ENCODE data around the gene PIEZO2. TPM values are rescaled to one million over a fixed set of nuclear protein-coding genes. Genes with fewer than 3 reads are reported as not detected.
"Not testable (repeated sequence)": the region's sequence is repeated elsewhere in the genome, so short reads cannot be mapped to it uniquely, and the experiment has no call there.

PIEZO2 gene
- total RNA-seq, 1 donor from 2014 or later: 3.9 TPM

GRCh38 chr18:10894501-10894900, 254.9 kb downstream of the PIEZO2 start:
- DNase-seq (ENCODE audit: low spot score): no peak

DNA sequence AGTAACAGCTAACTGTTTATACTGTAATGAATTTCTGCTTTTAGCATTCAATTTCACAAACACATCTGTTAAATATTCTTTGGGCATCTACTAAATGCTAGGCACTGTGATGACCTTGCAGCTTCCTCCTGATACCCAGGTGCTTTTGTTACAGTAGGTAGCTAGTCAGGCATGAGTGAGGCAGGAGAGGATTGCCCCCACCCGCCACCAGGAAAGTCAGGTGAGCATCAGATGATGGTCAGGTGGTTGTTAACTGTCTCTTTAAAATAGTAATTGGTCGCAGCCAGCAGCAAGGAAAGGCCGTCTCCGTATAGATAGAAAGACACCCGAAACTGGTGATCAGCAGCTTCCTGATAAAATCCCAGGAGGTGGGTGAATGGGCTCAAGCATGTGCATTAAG, 255.6 kb downstream of the PIEZO2 start:
- no peak for DNase-seq (ENCODE audit: low spot score)

- no peak for DNase-seq (ENCODE audit: low spot score)
Measured at GRCh38 chr18:10893196-10893595, 256.2 kb downstream of the PIEZO2 start.

DNA sequence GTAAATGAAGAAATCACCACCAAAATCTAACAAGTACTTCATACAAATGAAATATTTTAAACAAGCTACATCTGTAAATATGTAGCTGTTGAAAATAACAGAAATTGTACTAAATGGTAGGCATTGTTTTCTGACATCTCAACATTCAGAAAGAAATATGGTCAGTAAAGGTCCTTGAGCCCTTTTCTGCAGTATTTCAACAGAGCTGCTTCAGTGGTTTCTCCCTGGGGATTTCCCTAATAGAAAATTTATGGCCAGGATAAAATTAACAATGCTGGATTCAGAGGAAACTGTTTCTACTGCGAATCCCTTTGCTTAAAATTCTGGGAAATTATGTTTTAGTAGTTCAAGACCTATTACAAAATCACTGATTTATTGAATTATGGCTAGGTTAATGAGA, 256.6 kb downstream of the PIEZO2 start:
- no peak for DNase-seq (ENCODE audit: low spot score)

DNA sequence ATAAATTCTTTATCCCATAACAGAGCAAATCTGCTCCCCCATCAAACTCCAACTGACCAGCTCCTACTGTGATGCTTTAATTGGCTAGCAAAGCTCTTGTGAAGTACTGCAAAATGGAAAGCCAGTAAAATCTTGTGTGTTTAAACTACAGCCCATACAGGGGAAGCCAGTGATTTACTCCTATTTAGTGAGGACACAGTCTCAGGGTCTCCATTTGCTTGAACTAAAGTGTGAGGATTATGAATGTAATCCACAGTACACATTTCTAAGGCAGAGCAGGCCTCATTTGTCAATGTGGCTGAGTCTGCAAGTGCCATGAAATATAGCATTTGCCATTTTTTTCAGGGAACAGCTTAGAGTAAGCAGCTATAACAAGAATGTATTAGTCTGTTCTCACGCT, 259.3 kb downstream of the PIEZO2 start:
- DNase-seq (ENCODE audit: low spot score): no peak

DNA sequence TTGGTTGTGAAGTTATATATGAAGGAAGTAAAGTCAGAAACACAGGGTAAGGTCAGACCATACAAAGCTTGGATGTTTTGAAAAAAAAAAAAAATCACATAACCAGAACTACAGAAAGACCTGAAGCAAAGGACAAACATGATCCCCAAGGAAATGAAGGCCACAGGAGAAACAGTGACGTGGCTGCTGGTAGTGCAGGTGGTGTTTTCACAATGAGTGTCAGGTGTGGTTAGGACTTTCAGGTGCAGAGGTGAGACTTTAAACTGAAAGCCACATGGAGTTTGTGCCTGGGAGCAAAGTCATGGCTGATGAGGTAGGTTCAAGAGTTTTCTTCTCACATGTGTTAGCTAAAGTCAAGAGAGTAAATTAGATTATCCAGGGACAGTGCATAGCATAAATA, 270.7 kb downstream of the PIEZO2 start:
- no peak for DNase-seq (ENCODE audit: low spot score)

- no peak for DNase-seq (ENCODE audit: low spot score)
Measured at GRCh38 chr18:10877987-10878386, 271.4 kb downstream of the PIEZO2 start.

DNA sequence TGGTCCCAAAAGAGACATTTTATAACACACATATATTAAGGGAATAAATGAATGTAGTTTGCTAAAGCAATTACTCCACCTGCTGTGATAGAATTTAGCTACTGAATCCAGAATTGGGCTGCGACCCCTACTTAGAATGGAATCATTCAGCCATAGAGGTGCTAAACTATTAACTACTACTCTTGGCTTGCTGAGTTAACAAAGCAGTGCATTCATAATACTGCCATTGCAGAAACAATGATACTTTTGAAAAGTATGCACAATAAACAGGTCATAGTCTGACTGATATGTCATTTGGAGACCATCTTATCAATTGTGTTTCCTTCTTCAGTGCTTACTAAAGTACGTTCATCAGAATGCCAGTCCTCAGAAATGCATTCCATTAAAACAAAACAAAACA, 273.6 kb downstream of the PIEZO2 start:
- DNase-seq (ENCODE audit: low spot score): no peak

DNA sequence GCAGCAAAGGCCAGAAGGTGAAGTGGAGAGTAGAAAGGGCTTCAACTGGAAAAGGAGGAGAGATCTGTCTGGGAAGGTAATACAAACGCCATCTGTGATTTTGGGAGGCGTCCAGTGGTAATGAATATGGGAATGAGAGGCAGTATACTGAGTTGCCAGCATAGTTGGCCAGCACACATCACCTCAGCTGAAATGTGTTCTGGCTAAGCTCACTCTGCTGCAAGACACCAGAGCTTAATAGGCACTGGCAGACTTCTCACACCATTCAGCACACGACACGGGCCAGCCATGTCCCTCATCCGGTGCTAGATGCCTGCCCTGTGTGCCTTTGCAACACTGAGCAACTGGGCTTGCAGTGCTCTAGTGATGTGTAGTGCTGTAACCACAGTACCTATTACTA, 277.1 kb downstream of the PIEZO2 start:
- no peak for DNase-seq (ENCODE audit: low spot score)

- DNase-seq (ENCODE audit: low spot score): no peak
Measured at GRCh38 chr18:10864722-10865121, 284.6 kb downstream of the PIEZO2 start.

- DNase-seq (ENCODE audit: low spot score): no peak
Measured at GRCh38 chr18:10863026-10863425, 286.3 kb downstream of the PIEZO2 start.

DNA sequence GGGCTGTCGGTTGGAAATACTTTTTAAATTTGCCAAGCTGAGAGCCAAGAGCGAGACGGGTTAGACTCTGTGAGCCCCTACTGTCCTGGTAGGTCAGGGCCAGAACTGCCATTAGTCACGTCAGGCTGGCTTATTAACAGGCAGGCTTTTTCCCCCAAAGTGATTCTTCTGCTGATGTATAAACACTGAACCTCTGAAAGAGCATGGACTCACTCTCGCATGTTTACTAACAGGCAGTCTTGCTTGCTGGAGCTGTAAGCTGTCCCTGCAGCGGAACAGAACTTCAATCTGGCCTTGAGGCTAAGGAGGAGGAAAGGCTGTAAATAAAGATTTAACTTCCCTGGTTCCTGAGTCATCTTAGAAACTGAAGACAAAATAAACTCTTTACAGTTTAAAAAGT, 288.4 kb downstream of the PIEZO2 start:
- no peak for DNase-seq (ENCODE audit: low spot score)

DNA sequence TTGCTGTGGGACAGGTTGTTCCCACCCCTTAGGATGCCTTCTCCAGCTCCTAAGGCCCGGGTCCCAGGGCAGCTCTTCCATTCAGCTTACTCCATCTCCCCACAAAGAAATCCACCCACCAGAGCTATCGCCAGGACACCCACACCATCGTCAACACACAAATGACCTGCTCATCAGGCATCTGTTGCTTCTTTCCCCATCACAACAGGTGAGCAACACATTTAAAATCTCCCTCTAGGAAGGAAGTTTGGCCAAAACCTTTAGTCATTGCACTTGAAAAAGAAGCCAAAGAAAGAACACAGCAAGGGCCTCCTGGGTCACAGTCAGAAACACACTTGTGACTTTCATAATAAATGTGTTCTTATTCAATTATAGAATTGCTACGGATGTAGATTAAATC, 289.0 kb downstream of the PIEZO2 start:
- DNase-seq (ENCODE audit: low spot score): no peak

- DNase-seq (ENCODE audit: low spot score): no peak
Measured at GRCh38 chr18:10858477-10858876, 290.9 kb downstream of the PIEZO2 start.

- DNase-seq (ENCODE audit: low spot score): no peak
Measured at GRCh38 chr18:10856132-10856531, 293.2 kb downstream of the PIEZO2 start.

- no peak for DNase-seq (ENCODE audit: low spot score)
Measured at GRCh38 chr18:10852385-10853303, 296.7 kb downstream of the PIEZO2 start.

- DNase-seq (ENCODE audit: low spot score): no peak
Measured at GRCh38 chr18:10851824-10852319, 297.5 kb downstream of the PIEZO2 start.

- no peak for DNase-seq (ENCODE audit: low spot score)
Measured at GRCh38 chr18:10850840-10851239, 298.5 kb downstream of the PIEZO2 start.

DNA sequence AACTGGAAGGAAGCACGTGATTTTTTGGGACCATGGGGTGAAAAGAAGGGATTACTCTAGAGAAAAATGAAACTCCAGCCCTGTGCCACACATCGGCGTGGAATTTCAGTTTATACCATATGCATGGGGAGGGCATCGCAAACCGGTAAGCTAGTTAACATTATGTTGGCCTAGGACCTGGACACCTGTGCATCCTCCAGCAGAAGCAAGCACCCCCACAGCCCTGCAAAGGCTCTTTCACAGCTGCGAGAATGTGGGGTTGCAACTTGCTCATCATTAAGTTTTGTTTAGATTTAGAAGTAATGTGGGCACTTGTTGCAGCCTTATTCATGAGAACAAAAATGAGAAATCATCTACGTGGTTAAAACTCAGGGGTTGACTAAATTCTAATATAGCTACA, 299.2 kb downstream of the PIEZO2 start:
- DNase-seq (ENCODE audit: low spot score): no peak

DNA sequence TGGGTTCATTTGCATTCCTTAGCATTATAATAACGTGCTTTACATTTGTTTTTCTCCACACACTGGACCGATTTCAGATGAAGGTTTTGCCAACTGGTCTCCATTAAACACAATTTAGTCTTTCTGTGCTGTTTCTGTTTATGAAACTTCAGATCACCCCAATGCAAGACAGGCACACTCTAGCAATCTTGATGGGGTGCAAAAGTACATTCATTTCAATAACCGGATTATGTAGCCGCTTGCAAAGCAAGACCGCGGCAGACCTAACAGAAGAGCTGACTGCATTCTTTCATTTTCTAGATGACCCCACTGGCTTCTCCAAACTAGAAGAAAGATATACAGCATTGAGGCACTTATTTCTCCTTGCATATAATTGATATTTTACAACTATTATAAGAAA, 301.5 kb downstream of the PIEZO2 start:
- DNase-seq (ENCODE audit: low spot score): no peak

- DNase-seq (ENCODE audit: low spot score): no peak
Measured at GRCh38 chr18:10847408-10847790, 302.0 kb downstream of the PIEZO2 start.

- no peak for DNase-seq (ENCODE audit: low spot score)
Measured at GRCh38 chr18:10846657-10847407, 302.5 kb downstream of the PIEZO2 start.

- not testable (repeated sequence) for DNase-seq (ENCODE audit: low spot score)
Measured at GRCh38 chr18:10846035-10846434, 303.3 kb downstream of the PIEZO2 start.
